HG02943 (cell line): ENCODE measurements around the gene ADAMTS17.

ENCODE experiments used
- ATAC-seq: cut with Tn5 transposase; IDR thresholded peaks from one replicate; pipeline ENCODE4 v1.9.1; 2021; ENCODE audit warnings: mild to moderate bottlenecking, low read depth, moderate library complexity; ENCODE audit not compliant: unreplicated experiment

ADAMTS17 gene

GRCh38 chr15:100058458-100058857 lies 283.3 kb downstream of the ADAMTS17 start:
- ATAC-seq = no peak

- no peak for ATAC-seq
Measured at GRCh38 chr15:100057281-100057680, 284.5 kb downstream of the ADAMTS17 start.

DNA sequence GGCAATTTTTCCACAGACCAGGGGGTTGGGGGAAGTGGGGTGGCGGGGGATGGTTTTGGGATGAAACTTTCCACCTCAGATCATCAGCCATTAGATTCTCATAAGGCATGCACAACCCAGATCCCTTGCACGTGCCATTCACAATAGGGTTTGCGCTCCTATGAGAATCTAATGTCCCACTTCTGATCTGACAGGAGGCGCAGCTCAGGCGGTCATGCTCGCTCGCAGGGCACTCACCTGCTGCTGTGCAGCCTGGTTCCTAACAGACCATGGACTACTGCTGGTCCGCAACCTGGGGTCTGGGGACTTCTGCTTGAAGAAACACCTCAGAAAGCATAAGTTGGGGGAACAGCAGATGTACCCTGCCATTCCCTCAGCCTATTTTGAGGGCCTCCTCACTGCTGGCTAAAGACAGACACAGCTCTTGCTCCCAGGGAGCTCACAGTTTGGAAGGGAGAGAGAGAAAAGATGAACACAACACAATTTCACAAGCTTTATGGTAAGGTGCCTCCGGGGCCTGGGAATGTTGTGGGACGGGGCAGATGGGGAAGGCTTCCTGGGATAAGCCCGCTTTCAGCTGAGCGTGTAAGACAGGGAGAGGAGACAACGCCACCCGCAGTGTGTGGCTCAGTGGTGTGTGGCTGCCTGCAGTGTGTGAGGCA lies 285.2 kb downstream of the ADAMTS17 start:
- ATAC-seq = no peak

DNA sequence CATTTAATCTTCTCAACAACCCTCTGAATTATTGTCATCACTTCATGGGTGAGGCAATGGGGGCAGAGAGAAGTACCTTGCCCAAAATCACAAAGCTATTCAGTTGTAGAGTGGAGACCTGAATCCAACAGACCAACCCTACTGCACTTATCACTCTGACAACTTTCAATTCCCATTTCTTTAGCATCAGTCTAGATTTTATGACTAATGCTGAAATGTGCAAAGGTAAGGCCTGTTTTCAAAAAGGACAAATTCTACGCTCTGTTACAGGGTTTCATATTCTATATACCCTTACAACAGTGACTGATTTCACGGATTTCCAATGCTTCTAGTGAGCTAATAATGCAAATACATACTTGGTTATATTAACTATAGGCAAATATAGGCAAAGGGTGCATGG lies 286.0 kb downstream of the ADAMTS17 start:
- ATAC-seq = no peak

- ATAC-seq = no peak
Measured at GRCh38 chr15:100054539-100054938, 287.2 kb downstream of the ADAMTS17 start.

GRCh38 chr15:100053474-100054121 lies 288.2 kb downstream of the ADAMTS17 start:
- no peak for ATAC-seq

DNA sequence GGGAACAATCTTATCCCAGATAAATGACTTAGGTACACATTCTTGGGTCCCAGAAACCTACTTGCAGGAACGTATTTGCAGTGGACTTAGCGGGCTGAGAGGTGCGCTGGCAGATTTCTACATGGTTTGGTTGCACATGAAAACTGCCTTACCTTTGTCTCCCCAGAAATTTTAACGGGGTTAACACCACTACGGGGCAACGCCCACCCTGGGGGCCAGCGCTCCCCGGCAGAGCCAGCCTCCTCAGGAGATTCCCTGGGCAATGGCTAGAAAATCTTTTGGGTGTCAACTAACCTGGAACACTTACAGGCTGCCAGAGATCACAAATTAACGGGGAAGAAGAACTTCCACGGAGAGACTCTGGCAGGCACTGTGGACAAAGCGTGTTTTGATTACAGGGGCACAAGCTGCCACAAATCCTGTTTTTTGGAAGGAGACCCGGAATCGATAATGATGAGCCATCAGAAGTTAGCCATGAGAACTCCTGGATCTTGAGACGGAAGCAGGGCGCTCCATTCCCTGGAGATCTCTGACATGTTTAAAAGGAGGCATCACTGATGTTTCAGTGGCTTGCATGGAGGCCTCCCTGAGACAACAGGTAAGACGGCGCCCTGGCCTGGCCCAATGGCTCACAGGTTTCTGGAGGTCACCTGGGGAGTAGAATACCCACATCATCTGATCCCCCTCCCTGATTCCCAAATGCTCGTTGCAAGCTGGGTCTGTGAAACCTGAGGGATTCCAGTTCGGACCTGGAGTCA lies 288.9 kb downstream of the ADAMTS17 start:
- no peak for ATAC-seq

DNA sequence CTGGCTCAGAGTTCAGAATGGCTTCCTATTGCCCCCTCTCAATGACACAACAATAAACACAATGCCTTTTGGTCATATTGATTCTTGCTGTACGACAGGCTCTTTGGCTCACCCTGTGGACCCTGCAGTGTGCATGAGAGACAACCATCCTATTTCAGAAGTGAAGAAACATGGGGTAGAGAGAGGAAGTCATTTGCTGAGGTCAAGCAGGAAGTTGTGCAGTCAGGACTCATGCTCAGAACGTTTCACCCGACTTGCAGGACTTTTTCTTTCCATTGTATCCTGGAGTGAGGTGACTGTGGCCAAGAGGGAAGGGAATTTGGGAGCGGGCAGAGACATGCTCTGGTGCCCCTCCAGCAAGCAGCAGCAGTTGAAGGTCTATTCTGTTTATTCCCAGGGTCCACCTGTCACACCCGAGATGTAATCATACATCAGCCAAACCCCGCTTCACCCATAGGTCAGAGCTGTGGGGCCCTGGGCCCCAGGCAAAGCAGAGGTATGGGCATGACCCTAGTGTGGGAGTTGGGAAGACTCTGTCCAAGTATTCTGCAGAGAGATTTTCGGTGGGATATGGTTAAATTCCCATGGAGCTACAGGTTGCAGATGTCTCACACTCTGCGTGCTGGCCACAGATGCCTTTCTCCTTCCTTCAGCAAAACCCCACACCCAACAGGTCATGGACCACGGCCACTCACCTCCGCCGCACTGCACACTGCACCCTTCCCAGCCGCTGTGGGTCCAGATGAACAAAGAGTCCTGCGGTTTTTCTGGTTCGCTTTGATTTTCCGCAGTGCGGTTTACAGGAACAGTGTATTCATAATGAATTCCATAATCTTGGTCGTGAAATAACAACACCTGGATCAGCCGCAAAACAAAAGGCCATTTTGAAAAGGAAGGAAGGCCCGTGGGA lies 290.6 kb downstream of the ADAMTS17 start:
- ATAC-seq = no peak

DNA sequence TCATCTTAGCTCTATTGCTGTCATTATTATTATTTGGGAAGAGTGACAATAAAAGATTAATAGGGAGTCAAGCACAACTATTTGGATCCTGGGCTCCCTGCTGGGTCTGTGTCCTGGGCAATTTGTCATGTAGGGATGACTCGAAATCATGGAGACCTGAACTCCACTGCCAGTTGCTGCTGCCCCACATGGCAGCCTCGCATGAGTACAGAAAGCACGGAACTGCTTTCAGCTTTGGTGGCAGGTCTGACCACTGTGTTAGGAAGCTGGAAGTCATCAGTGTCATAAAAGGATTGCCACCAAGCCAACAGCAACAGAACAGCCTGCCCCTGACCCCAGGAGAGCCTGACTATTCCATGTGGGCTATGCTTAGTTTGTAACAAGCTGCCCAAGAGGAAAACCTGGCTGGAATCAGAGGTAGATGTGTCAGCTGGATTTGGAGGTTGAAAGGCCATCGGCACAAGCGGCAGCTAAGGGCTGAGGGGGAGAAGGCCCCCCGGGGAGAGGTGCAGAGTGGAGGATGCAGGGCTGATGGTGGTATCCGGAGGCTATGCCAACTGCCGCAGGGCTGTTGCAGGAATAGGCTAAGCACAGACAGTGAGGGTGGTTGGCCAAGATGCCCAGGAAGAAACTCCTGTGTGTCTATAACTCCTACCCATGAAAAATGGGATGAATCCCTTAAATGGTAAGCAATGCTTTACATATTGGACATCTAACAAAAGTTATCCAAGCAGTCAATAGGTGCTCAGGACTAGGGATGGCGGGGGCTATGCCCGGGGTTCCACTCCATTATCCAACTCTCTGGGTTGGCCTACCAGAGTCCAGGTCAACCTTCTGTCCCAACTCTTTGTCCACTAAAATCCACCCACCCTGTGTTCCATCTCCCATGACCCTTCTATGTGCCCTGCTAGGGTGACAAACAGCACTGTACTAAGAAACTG lies 291.6 kb downstream of the ADAMTS17 start:
- no peak for ATAC-seq

DNA sequence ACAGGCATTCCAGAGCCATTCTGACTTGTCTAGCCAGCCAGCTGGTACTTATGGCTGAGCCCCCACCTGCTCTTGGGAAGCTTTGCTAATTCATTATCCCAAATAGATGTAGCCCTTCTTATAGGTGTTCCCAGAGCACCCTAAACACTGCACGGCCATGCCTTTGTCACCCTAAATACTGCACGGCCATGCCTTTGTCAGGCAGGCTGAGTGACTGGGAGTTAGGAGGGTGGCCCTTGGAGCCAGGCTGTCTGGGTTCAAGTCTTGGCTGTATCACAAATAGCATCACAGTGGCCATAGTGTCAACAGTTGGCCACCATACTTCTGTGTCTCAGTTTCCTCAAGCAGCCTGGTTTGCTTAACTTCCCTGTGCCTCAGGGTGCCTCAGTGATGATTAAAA lies 292.3 kb downstream of the ADAMTS17 start:
- ATAC-seq = no peak

DNA sequence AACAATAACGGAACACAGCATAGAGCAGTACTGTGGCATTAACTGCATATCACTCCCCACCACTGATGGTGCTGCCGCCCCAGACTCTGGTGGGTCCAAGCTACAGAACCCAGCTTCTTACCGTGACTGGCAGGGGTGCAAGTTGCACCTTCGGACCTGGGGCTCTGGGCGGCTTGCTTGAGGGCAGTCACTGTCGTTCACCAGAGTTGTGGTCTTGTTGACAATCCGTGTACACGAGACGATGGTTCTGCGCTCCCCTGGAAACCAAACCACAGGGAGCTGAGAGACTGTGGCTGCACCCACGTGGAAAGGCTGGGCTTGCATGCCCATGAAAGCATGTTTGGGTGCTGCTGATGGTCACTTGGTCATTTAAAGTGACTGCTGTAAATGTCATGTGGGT lies 293.0 kb downstream of the ADAMTS17 start:
- ATAC-seq = no peak

DNA sequence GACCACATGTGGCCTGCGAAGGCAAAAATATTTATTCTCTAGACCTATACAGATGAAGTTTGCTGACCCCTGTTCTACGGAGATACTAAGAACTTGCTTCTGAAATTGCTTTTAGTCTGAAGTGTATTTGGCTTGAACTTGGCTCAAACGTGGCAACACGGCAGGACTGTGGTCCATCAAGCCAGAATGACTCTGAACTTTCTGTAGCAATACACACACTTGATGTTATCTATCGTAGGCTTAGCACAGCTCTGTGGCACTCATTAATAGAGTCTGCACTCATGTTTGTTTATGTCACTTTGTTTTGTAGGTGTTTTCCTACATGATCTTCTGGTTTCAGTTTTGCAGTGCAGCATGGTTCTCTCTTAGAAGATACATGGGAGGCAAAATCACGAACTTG lies 298.1 kb downstream of the ADAMTS17 start:
- no peak for ATAC-seq

DNA sequence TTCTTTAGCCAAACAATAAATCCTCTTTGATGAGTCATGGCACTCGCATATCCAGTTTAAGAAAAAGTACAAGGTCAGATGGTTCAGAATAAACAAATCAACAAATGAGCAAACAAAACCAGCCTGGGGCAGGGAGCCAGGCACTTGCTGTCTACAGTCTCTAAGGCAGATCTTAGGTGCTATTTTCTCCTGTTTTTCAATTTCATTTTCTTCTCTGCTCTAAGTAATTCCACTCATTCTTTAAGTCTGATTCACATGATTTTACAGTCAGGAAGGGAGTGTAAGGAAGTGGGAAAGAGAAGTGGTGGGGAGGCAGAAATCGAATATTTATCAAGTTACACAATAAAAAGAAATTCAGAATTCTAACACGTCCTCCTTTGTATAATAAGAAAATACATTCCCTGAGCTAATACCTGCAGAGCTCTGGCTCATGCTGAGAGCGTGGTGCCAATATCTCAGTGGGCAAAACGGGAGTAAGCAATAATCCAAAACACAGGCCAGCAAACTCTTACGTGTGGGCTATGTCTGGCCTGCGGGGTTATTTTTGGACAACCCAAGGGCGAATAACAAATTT lies 298.6 kb downstream of the ADAMTS17 start:
- ATAC-seq = no peak

GRCh38 chr15:100042558-100042957 lies 299.2 kb downstream of the ADAMTS17 start:
- ATAC-seq = no peak

GRCh38 chr15:100041127-100041828 lies 300.5 kb downstream of the ADAMTS17 start:
- no peak for ATAC-seq

GRCh38 chr15:100039994-100040393 lies 301.8 kb downstream of the ADAMTS17 start:
- no peak for ATAC-seq

- ATAC-seq = no peak
Measured at GRCh38 chr15:100038736-100039135, 303.0 kb downstream of the ADAMTS17 start.

DNA sequence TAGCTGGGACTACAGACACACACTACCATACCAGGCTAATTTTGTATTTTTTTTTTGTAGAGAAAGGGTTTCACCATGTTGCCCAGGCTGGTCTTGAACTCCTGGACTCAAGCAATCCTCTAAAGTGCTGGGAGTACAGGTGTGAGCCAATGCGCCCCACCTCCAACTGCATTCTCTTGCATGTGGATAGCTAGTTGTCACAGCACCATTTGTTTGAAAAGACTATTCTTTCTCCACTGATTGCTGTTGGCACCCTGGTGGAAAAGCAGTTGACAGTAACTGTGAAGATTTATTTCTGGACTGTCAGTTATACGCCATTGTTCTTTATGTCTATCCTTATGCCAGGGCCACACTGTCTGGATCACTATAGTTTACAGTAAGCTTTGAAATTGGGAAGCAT lies 303.9 kb downstream of the ADAMTS17 start:
- ATAC-seq = no peak

GRCh38 chr15:100036015-100036414 lies 305.8 kb downstream of the ADAMTS17 start:
- no peak for ATAC-seq
